ENCODE data around the gene SULT2B1.

Gene SULT2B1

DNA sequence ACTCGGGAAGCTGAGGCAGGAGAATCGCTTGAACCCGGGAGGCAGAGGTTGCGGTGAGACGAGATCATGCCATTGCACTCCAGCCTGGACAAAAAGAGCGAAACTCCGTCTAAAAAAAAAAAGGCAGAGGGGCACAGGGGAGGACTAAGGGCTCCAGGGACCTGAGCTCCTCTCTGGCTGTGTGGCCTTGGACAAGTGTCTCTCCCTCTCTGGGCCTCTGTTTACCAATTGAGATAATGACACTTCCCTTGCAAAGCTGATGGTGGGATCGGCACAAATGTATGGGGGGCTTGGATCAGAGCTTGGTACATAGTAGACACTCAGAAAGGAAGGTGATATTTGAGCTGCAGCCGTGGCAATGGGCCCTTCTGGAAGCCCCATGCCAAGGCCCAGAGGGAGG is 43.2 kb downstream of the SULT2B1 start:
- intact Hi-C loops (cut with DNase I) = no loop called here
- no peak for DNase-seq

DNA sequence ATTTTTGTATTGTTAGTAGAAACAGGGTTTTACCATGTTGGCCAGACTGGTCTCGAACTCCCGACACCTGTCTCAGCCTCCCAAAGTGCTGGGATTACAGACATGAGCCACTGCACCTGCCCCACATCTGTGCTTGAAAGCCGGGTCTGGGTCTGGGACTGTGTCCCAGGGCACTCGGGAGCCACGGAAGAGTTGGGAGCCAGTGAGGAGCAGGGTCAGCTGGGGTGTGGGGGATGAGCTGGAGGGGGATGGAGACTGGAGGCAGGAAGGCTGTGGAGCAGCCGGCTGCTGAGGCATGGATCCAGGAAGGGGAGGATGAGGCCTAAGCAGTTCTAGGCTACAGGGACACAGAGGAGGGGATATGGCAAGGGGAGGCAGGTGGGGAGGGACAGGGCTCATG is 43.9 kb downstream of the SULT2B1 start:
- DNase-seq = no peak
- intact Hi-C loops (cut with DNase I) = no loop called here

DNA sequence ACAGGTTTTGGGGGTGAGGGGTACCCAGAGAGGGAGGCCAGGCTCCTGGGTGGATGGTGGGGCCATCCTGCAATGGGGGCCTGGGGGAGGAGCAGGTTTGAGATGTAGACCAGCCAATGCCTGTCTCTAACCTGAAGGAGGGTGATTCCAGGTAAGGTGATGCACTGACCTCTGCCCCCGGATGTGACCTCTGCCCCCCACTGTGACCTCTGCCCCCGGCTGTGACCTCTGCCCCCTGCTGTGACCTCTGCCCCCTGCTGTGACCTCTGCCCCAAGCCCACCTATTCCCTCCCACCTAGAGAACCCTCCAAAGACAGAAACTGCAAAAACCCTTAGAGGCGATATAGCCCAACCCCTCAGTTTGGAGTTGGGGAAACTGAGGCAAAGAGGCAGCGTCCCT is 44.3 kb downstream of the SULT2B1 start:
- intact Hi-C loops (cut with DNase I) = no loop called here
- no peak for DNase-seq

DNA sequence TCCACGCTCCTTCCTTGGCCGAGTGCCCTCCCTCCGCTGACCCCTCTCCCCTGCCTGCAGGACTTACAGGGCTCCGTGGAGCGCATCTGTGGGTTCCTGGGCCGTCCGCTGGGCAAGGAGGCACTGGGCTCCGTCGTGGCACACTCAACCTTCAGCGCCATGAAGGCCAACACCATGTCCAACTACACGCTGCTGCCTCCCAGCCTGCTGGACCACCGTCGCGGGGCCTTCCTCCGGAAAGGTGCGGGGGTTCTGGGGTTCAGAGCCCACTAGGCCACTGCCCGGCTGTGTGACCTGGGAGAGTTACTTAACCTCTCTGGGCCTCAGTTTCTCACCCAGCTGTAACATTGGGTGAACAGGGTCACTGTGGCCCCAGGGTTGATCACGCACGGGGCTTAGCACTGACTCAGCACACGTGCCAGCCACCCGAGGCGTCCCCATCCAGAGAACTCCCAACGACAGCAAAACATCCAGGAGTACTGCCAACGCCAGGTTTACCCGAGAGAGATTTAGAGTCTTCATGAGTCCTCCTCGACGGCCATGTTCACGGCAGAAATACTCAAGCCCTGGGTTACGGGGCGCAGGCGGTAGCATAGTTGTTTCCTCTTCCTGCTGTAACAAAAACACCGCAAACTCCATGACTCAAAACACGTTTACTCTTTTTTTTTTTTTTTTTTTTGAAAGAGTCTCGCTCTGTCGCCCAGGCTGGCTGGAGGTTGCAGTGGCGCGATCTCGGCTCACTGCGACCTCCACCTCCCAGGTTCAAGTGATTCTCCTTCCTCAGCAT is 44.9 kb downstream of the SULT2B1 start:
- DNase-seq = no peak
- intact Hi-C loops (cut with DNase I) = no loop called here

DNA sequence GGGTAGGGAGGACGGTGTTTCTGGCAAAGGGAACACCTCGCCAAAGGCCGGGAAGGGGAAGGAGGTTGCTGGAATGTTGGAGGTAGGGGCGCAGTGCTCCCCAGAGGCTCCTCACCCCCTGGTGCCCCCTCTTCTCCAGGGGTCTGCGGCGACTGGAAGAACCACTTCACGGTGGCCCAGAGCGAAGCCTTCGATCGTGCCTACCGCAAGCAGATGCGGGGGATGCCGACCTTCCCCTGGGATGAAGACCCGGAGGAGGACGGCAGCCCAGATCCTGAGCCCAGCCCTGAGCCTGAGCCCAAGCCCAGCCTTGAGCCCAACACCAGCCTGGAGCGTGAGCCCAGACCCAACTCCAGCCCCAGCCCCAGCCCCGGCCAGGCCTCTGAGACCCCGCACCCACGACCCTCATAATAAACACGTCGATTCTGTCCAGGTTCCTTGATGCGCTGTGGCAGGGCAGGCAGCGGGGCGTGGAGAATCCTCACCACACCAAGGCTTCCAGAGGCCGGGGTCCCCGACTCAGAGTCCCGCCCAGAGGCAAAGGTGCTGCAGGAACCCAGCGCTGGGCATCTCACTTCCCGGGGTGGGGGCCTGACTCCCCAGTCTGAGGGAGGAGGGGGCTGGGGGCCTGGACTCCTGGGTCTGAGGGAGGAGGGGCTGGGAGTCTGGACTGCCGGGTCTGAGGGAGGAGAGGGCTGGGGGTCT is 47.2 kb downstream of the SULT2B1 start:
- intact Hi-C loops (cut with DNase I) = no loop called here
- no peak for DNase-seq

DNA sequence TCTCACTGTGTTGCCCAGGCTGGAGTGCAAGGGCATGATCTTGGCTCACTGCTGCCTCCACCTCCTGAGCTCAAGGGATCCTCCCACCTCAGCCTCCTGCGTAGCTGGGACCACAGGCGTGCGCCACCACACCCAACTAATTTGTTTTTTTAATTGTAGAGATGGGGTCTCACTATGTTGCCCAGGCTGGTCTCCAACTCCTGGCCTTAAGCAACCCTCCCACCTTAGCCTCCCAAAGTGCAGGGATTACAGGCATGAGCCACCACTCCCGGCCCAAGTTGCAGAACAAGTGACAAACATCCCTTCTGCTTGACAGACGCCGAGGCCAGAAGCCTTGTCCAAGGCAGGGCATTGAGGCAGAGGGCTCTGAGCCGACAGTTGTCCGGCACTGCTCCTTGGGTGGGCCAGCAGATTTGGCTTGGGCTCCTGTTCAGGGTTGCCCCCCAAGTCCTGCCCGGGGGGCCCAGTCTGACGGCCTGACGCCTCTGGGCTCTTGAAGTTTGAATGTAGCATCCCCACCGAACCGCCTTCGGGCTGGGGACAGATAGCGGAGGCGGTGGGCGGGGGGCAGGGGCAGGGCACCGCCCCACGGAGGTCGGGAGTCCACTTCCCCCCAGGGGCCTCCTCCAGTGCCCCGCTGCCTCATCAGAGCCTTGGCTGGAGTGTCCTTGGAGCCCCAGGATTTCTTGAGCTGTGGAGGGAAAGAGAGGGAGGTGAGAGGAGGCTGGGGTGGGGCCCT is 48.9 kb downstream of the SULT2B1 start:
- no peak for DNase-seq
- intact Hi-C loops (cut with DNase I) = no loop called here

DNA sequence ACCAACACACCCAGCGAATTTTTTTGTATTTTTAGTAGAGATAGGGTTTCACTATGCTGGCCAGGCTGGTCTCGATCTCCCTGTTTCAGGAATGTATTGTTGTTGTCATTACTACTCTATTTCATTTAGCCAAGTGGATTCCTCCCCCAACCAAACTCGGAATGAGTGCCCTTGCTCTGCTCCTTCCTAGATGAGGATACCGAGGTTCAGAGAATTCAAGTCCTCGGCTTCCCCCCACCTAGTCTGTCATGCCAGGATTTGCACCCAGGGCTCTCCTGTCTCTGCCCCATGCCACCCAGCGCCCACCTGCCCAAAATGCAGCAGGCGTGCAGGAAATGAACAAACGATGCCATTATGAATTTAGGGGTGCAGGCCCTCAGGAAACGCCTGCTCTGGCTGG is 51.0 kb downstream of the SULT2B1 start:
- intact Hi-C loops (cut with DNase I) = no loop called here

DNA sequence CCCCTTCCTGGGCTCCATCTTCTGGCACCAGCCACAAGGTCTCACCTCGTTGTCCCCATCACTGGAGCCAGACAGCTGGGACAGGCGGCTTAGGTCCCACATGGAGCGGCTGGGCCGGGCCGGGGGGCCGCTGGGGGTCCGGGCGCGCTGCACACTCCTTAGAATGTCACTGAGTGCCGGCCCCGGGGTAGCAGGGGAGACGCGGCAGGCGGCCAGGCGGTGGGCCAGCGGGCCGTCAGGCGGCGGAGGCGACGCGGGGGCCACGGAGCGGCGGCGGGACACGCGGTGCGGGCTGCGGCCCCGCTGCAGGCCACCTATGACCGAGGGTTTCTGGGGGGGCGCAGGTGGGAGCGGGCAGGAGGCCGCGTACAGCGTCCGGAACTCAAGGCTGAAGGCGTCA is 51.5 kb downstream of the SULT2B1 start:
- peak in 1 of 10 donors; percentile 81 for DNase-seq
- intact Hi-C loops (cut with DNase I) = no loop called here

More for the DNA sequence above, 51.0 kb downstream of the SULT2B1 start:
- no peak for DNase-seq

DNA sequence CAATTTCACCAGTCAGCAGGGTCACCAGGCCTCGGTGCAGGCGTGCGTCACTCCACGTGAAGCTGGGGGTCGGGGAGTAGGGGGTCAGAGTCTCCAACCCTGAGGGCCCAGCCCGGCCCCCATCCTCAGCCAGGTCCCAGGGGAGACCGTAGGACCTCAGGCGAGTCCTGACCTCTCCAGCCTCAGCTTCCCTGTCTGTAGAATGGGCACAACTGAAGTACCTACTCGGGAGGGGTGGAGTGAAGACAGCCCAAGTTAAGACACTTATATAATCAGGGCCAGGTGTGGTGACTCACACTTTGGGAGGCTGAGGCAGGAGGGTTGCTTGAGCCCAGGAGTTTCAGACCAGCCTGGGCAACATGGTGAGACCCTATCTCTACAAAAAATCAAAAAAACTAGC is 51.9 kb downstream of the SULT2B1 start:
- intact Hi-C loops (cut with DNase I) = no loop called here

DNA sequence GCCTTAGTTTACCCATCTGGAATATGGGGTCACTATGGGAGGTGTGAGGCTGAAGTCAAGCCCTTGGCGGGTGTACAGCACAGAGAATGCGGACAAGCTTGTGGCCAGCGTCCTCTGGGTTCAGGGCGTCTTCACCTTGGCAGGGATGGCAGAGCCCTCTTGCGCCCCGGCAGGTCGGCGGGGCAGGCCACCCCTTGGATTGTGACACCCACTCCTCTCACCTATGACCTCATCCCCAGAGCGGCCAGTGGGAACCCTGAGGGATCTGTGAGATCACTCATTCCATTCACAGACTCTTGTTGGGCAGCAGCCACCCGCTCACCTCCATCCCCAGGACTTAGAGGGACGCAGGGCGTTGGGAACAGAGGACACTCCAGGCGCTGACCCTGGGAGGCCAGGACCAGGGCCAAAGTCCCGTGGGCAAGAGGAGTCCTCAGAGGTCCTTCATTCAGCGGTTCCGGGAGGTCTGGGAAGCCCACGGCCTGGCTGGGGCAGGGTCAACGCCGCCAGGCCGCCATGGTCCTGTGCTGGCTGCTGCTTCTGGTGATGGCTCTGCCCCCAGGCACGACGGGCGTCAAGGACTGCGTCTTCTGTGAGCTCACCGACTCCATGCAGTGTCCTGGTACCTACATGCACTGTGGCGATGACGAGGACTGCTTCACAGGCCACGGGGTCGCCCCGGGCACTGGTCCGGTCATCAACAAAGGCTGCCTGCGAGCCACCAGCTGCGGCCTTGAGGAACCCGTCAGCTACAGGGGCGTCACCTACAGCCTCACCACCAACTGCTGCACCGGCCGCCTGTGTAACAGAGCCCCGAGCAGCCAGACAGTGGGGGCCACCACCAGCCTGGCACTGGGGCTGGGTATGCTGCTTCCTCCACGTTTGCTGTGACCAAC is 54.7 kb downstream of the SULT2B1 start, which contains the start of gene SPACA4:
TSS of gene SPACA4 (plus strand) at position 280 of the 896 bp plus-strand sequence. CDS start at position 517, 237 bp downstream.
- intact Hi-C loops (cut with DNase I) = no loop called here
- DNase-seq = no peak

More for the DNA sequence above, 51.9 kb downstream of the SULT2B1 start:
- DNase-seq = no peak

DNA sequence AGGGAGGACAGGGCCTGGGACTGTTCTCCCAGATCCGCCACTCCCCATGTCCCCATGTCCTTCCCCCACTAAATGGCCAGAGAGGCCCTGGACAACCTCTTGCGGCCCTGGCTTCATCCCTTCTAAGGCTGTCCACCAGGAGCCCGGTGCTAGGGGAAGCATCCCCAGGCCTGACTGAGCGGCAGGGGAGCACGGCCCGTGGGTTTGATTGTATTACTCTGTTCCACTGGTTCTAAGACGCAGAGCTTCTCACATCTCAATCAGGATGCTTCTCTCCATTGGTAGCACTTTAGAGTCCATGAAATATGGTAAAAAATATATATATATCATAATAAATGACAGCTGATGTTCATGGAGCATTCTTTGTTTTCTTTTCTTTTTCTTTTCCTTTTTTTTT is 55.4 kb downstream of the SULT2B1 start:
- DNase-seq = no peak
- intact Hi-C loops (cut with DNase I) = no loop called here

DNA sequence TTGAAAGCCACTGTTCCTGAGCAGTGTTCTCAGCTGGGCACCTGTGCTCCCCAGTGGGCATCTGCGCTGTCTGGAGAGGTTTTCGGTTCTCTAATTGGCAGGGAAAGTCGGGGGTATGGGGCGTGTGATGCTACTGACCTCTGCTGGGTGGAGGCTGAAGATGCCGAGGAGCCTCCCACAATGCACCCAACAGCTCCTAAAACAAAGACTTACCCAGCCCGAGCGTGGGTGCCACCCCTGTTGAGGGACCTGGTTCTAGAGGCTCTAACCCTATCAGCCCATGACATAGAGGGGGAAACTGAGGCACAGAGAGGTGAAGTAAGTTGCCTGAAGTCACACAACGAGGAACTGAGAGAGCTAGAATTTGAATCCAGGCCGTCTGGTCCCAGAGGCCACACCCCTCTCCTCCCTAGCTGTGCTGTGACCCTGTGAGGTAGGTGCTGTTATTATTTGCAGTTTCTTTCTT is 56.9 kb downstream of the SULT2B1 start:
- peak in 4 of 10 donors; percentile 42 to 90 (median 70) for DNase-seq
- intact Hi-C loops (cut with DNase I) = no loop called here

DNA sequence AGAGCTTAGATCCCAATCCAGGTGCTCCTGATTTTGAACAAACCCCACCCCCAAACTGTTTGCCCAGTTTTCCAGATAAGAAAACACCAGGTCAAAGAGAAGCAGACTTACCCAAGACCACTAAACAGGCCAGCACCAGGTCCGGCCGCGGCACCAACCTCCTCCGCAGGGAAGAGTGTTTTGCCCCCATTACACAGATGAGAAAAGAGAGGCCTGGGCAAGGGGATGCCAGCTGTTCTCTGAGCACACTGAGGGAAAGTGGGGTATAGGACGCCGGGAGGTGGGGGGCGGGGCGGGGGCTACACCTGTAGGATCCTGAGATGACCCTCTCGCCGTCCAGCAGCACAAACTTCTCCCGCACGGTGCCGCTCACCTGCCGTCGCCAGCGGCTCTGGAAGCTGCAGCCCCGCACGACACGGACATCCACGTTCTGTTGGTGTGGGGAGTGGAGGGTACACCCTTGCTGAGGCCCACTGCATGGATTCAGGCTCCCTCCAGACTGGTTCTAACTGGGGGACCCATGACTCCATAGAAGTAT is 57.7 kb downstream of the SULT2B1 start:
- DNase-seq = no peak
- intact Hi-C loops (cut with DNase I) = no loop called here

DNA sequence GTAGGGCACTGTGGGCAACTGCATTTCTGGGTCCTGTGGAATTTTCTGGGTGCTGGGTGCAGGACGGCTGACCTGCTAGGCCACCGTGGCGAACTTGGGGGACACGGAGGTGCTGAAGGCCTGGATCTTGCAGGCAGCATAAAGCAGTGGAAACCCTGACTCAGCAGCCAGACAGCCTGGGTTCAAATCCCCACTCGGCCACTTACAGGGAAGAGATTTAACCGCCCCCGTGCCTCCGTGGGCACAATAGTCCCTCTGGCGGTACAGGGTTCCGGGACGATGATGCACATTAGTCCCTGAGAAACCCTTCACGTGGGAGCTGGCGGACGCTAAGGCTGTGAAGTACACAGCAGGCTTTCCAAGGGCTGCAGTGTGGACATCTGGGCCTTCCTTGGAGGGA is 59.9 kb downstream of the SULT2B1 start:
- no peak for DNase-seq
- intact Hi-C loops (cut with DNase I) = no loop called here

DNA sequence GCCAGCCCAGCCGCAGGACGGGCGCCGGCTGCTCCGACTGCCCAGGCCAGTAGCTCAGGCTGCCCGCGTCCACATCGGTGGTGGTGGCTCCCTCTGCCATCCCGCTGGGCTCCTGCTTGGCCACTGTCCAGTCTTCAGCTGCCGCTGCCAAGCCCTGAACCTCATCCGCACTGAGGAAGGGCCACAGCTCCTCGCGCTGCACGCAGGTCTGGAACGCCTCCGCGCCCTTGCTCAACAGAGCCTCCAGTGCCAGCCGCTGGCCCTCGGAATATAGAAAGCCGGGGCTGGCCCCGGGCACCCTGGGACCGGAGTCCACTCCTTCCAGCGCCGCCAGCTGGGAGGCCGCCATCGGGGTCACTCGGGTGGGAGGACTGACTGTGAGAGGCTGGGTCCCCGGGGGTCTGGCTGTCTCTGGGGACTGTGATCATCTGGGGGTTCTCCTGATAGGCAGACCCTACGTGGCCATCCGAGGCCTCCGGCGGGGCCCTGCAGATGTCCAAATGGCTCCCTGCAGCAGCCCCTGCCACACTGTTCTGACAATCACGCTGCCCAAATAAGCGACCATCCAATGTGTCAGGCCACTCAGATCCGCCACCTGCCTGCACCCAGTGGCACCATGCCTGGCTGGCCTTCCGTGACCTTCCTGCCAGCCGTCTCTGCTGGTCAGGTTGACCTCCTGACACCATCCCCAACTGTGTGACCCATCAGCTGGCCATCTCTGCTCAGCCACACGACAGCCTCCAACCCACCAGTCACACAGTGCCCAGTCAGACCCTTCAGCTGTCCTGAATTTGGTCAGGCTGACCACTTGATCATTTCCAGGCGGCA is 61.3 kb downstream of the SULT2B1 start:
- intact Hi-C loops (cut with DNase I) = no loop called here
- DNase-seq = peak in 9 of 10 donors; percentile 23 to 94 (median 60)

DNA sequence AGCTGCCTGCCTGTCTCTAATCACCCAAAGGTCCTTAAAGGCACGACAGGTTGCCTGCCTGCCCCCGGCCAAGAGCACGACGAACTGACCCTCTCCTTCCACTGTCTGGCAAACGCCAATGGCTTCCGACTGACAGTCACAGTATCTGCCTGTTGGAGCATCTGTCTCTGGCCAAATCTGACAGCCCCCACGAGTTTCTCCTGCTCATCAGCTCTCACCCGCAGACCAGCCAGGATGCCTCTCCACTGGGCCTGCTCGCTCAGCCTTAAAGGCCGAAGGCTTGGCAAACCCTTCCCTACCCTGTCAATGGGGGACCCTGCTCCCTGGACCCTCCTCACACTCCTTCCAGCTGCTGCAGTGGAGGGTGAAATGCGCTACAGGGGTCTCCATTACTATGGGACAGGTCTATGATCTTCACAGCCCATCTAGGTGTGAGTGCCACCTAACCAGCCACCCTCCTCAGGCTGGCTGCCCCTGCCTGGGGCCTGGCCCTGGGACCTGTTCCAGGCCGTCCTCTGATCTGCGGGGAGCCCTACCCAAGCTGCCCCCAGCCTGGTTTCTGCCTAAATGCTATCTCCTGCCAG is 62.0 kb downstream of the SULT2B1 start:
- intact Hi-C loops (cut with DNase I) = no loop called here

DNA sequence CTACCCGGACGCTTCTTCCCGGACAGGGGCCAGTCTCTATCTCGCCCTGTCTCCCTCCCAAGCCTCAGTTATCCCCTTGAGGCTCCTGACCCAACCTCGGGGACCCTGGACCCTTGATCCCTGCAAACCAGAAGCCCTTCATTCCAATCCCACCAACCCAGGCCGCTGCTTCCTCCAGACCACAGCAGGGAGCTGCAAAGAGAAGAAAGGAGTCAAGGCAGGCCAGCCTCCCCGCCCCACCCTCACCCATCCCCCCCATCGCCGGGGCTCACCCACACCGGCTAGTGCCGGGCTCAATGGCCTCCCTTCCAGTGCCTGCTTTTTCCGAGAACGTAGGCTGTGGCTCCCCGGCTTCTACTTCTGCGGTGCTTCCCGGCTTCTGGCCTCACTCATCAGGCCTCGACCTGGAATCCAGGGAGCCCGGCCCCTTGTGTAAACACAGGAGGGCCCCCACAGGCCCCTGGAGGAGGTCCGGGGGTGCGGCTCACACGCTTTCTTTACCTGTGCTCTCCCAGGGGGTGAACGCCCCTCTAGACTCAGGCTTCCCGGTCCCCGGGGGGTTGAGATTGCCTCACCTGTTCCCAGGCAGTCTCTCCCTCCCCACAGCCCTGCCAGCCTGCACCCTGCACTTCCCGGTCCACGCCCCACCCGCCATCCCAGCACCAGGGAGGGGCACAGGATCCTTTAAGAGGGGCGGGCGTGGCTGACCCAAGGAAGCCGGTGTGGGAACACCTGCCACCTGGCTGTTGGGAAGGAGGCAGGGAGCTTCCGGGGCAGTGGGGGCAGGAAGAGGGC is 62.7 kb downstream of the SULT2B1 start, which contains the start of gene FAM83E:
TSS of gene FAM83E (minus strand) at position 641 of the 795 bp plus-strand sequence. CDS start 1,704 bp downstream, outside the sequence.
- peak in 1 of 10 donors; percentile 85 for DNase-seq
- intact Hi-C loops (cut with DNase I) = no loop called here

More for the DNA sequence above, 62.0 kb downstream of the SULT2B1 start:
- no peak for DNase-seq
